Hematopoietic multipotent progenitor cell treated with erythropoietin and hydrocortisone succinate and interleukin-3 and kit ligand, for 17 days (in vitro differentiated cells): ENCODE measurements around the gene LDLRAD4.
"Not testable (repeated sequence)": the region's sequence is repeated elsewhere in the genome, so short reads cannot be mapped to it uniquely, and the experiment has no call there.

Experiments used
- DNase-seq: peaks from one replicate; pipeline ENCODE4 v3.0.0-alpha.2; 2015; ENCODE audit warnings: low spot score

Gene LDLRAD4

DNA sequence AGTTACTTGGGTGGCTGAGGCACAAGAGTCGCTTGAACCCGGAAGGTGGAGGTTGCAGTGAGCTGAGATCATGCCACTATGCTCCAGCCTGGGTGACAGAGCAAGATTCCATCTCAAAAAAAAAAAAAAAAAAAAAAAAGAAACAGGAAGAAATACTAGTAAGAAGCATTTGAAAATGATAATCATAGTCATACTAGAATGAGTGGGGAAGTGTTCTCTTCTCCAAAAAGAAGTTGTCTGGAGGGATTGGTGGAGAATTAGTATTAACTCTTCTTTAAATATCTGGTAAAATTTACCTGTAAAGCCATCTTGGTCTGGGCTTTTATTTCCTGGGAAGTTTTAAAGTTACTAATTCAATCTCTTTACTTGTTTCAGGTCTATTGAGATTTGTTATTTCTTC is 376.0 kb downstream of the LDLRAD4 start:
- DNase-seq = no peak

DNA sequence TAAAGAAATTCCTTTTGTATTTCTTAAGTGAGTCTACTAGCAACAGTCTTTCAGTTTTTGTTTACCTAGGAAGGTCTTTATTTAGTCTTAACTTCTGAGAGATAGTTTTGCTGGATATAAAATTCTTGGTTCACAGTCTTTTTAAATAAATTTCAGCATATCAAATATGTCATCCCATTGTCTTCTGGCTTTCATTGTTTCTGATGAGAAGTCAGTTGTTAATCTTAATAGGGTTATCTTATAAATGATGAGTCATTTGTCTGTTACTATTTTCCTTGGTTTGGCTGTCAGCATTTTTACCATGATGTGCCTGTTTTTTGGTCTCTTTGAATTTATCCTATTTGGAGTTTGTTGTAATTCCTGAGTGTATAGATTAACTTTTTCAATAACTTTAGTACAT is 378.5 kb downstream of the LDLRAD4 start:
- no peak for DNase-seq

DNA sequence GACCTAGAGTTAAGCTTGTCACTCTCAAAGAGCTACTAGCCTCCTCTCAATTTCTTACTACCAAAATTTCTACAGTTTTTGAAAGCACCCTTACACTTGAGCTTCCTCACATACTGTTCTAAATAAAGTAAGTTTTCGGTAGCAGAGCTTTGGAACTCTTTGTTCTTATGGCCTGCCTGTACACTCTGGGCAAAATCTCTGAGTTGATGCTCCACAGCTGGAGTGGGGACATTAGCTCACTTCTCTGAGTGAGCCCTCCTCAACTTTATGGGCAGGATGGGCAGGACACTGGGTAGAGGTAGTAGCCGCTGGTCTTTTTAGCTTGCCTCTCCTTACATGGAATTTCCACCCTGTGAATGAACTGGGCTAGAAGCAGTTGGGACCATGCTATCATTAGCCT is 380.0 kb downstream of the LDLRAD4 start:
- no peak for DNase-seq

DNA sequence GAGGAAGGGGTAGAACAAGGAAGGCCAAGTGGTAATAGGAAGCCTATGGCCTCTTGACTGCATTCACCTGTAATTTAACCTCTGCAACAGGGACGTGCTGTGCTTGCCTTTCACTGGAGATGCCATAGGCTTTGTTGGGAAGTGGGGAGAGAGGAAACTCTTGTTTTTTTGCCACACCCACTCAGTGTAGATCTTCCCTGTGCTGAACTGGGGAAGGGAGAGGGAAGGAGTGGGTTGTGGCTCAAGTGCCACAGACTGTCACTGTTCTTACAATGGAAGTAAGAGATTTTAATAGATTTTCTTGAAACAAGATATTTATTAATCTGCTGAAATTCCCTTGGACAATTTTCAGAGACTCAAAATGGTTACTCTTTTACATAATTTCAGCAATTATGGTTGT is 380.5 kb downstream of the LDLRAD4 start:
- DNase-seq = no peak

DNA sequence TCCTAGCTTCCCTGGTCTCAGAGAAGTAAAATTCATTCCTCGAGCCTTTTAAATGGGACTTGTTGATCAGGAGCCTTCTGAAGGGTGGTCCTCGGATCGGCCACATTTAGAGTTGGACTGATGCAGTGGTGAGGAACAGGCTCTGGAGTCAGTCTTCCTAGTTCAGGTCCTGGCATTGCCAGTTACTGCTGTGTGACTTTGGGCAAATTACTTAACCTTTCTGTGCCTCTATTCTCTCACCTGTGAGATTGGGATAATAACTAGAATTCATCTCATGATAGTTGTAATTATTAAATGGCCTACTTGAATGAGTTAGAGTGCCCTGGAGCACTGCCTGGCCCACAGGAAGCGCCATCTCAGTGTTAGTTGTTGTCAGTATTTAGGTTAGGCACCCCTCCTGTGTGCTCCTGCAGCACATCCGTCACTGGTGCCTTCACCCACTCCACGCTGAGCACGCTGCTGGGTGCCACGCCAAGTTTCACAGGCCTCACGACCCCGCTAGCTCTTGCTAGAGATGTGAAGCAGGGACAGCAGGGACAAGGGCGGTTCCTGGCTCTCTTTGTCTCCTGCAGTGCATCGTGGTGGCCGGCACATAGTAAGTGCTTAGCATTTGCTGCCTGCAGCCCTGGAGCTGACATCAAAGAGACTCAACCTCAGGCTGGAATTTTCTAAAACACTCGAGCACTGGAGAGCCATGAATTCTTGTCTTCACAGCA is 384.9 kb downstream of the LDLRAD4 start:
- no peak for DNase-seq

DNA sequence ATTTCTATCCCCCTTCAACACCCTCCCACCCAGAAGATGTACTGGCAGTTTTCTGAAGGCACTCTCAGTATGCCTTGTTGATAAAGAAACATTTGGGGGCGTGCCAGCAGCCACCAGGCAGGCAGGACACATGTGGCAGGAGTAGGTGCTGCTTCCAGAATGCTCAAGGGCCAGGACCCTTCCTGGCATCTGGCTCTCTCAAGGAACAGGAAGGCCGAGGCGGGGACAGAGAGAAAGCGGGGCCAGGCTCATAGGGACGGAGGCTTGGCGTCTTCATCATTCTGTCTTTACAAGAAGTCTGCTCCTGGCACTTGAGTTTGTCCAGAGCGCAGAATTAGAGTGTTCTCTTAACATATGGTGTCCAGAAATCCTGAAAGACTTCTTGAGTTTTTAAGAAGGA is 386.2 kb downstream of the LDLRAD4 start:
- DNase-seq = no peak

DNA sequence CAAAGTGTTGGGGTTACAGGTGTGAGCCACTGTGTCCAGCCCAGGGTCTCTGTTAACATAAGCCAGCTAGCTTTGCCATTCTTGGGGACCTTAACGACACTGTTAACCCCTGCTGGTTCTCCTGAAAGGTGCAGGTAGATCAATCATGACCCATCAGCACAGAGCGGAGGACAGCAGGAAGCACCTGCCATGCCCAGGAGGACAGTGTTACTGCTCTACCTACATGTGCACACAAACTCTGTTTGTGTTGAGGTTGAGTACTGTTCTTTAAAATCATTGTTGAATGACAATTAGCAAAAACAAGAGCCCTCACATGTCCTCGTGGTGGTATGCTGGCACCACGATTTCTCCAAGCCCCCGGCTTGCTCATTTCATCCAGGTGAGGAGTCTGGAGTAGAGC is 386.9 kb downstream of the LDLRAD4 start:
- no peak for DNase-seq

DNA sequence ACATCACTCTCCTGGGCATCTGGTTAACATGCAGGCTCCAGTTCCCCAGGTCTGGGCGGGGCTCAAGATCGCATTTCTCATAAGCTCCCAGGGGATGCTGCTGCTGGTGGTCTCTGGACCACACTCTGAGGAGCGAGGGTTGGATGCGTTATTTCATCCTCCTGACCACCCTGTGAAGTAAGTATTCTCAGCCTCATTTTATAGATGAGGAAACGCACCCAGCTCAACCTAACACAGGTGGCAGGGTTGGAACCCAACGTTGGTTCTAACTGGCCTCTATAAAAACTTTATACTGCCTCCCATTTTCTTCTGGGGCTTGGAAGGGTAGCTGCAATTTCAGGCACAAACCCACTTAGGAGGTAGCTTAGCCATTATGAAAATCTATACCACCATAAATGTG is 387.3 kb downstream of the LDLRAD4 start:
- DNase-seq = no peak

DNA sequence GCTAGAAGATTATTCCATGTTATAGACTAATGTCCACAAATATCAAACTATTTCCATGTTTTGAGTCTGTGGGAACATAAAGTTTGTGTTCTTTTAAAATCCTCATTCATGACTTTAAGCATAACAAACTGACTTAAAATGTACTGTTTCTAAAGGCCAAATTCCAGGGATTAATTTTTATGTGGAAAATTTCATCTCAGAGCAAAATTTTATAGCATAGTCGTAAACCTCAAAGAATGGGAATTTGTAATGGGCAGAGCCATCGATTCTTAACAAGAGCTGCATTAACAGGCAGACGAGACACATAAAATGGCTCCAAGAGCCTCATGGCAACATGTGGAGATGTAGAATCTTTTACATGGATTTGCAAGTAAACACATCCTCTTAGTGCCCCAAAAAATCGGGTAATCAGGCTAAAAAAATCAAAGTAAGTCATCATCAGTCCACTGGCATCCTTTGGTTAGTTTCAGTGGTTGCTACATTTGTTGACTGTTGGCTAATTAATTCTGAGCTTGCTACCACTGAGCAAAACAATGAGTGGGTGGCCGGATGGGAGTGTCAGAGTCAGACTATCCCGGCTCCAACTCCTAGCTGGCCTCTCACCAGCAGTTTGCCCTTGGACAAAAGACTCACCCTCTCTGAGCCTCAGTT is 388.2 kb downstream of the LDLRAD4 start:
- no peak for DNase-seq

DNA sequence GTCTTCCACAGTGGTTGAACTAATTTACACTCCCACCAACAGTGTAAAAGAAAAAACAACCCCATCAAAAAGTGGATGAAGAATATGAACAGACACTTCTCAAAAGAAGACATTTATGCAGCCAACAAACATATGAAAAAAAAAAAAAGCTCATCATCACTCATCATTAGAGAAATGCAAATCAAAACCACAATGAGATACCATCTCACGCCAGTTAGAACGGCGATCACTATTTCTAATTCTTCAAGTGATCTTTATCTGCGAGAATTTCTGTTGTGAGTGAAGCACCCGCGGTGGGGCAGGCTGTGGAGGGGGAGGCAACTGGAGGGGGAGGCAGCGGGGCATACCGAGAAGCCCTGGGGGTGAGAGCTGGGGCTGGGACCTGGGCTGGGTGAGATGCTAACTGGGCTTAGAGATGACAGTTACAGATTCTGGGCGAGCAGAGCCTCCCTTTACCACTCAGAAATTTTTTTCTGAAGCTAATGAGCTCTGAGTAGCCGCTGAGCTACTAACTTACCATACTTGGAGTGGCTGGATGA is 389.5 kb downstream of the LDLRAD4 start:
- DNase-seq = not testable (repeated sequence)

DNA sequence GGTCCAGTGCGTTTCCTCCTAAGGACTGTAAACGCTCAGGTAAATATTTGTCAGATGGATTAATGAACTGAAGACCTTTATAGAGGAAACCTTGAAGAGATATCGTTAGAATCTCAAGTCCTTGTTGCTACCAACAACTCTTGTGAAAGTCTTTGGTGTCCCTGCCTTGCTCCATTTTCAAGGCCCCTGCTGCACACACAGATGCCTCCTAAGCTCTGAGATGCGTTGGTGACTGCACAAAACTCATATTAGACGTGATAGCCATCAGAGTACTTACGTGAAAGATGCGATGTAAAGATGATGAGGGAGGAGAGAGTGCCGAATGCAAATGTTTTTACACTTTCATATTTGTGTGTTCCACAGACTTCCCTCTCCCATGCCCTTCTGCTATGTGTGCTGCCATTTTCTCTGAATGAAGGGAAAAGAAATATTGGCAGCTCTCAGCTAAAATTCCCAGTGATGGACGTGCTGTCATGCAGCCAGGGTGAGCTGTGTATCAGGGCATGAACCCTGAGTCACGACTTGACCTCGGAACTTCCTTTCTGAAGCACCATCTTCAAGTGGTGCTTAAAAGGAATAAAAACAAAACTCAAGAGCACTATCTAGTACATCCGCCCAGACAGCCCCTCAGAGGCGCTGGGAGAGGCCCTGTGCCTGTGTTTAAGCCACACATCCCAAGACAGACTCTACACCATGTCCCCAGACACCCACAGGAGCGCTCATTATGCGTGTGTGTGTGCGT is 390.4 kb downstream of the LDLRAD4 start:
- no peak for DNase-seq

DNA sequence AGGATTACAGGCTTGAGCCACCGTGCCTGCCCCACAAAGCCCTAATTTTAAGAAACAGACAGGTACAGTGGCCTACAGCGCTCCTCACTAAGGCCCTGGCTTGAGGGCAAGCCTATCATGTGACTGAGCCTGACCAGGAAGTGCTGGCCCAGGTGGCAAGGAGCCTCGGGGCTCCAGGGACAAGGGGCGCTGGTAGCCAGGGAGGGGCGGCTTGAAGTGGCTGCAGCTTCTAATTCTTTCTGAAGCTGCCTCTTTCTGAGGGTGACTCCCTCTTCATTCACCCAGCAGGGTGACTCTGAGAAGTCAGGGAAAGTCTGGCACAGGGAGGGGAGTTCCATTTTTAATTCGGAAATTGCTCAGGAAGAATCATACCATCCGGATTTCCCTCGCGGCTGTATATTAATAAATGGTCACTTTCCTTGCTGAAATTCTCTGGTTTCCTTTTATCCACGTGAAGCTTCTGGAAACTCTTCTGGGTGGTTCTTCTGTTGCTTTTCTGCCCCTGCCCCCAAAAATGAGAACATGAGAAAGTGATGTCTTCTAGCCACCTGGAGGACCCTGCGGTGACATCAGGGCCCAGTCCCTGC is 392.1 kb downstream of the LDLRAD4 start:
- no peak for DNase-seq

DNA sequence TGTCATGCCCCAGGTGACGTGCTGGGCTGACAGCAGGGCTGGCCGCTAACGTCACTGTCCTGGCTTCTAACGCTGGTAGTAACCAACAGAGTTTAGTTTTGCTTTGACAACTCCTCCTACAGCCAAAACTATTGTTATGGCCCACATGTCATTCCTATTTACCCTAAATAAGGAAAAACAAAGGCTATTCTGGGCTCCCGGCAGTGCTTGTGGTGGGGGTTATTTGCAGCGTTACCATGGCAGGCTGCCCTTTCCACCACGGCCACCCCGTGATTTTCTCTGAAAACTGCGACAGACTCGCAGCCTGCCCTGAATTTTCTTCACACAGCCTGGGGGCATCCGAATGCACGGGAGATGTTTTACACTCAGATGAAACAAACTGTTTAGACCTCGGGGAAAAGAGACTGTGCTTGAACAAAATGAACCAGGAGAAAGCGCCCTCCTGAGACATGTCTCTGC is 392.6 kb downstream of the LDLRAD4 start:
- no peak for DNase-seq

DNA sequence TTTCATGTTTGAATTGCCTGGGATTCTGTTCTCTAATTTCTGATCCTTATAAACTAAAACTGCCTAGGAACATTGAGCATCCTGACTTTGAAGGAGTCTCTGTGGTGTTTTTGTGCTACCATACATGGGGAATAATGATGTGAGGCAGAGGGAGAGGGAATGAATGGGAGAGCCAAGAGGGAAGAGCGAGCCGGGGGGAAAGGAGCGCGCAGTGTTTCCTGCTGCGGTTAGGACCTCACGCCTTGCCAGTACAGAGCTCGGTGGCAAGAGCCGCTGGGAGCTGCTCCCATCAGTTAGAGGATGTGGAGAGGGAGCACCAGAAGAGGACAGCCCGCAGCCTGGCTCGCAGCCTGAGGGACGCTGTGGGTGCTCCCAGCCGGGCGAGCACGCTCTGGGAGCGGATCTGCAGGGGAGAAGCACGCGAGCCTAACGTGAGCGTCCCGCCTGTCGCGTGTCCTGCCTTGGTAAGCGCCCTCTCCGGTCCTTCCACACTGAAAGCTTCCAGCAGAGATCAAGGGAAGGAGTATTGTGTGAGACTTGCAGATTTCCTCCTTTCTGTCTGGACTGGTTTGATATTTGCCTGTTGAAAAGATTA is 393.1 kb downstream of the LDLRAD4 start:
- no peak for DNase-seq

DNA sequence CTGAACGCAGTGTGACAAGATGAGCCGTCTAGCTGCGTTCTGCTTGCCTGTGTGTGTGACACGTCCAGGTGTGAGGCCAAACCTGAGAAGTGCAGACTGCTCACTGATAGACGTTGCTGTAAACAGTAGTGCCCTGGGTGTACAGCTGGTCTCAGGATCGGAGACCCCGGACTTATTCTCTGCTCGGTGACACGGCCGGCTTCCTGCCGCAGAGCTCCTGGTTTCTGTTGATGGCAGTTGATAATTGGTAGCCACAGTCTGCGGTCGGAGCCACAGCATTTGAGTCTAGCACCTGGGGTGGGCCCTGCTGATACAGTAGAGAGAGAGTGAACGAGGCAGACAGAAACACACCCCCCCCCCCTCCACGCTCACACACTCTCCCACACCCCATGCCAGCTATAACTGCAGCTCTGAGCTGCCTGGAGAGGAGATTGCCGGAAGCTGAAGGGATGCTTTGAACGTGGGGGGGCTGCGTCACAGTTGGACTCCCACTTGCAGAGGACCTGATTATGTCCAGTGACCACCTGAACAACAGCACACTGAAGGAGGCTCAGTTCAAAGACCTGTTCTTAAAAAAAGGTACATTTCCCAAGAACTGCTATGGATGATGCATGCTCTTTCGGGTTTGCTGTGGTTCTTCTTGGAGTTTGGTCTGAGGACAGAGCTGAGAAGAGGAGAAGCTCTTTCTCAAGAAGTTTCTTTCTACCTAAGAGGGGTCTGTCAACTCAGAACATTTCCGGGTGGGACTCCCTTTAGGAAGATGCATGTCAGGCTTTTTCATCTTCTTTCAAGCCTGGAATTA is 393.8 kb downstream of the LDLRAD4 start:
- DNase-seq = no peak

DNA sequence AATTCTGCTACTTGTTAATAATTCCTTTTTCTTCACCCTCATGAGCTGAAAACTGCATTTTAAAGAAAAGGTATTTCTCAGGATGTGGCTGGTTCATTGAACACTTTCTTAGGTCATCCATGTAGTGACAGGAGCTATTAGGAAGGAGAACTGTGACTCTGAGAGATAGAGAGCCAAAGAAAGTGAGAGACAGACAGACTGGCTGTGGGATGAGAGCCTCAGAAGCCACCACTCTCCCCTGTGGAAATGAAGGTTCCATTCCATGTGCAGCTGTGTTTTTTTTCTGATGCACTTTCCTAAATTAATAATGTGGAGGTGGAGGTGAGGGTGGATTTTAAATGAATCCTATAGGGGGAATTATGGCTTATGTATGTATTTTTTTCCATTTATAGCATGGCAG is 394.5 kb downstream of the LDLRAD4 start:
- no peak for DNase-seq

DNA sequence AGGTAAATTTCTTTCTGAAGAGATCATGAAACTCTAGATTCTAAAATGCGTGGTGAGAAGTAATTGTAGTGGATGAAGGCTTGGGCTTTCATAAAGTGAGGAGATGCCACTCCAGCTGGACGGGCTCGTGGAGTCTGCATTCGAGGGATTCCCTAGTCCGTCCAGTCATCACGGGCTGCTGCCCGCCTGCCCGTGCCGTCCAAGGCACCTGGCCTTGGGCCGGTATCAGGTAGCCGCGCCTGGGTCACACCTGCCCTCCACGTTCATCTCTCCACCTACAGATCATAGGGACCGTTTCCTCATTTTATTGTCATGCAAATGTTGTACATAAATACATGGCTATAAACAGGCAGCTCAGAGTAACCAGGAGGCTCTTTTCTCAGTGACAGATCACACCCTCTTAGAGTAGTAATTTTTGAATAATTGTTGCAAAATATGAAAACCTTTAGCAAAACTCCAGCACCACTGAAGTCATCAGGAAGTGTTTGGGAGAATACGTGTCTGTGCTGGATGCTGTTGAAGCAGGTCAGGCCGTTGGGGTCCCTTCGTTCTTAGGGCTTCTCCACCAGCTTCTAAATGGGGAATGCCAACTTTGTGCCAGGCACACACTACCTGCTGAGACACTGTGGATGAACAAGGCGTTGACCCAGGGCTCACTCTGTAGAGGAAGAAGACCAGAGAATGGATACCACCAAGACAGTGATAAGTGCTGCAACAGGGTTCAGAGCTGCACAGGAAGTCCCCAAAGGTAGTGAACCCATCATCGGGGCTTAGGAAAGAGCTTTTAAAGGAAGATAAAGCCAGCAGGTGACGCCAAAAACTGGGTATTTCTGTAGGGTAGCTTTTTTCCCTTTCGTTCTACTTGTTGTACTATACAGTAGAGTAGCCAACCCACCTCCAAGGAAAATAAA is 395.3 kb downstream of the LDLRAD4 start:
- DNase-seq = no peak

DNA sequence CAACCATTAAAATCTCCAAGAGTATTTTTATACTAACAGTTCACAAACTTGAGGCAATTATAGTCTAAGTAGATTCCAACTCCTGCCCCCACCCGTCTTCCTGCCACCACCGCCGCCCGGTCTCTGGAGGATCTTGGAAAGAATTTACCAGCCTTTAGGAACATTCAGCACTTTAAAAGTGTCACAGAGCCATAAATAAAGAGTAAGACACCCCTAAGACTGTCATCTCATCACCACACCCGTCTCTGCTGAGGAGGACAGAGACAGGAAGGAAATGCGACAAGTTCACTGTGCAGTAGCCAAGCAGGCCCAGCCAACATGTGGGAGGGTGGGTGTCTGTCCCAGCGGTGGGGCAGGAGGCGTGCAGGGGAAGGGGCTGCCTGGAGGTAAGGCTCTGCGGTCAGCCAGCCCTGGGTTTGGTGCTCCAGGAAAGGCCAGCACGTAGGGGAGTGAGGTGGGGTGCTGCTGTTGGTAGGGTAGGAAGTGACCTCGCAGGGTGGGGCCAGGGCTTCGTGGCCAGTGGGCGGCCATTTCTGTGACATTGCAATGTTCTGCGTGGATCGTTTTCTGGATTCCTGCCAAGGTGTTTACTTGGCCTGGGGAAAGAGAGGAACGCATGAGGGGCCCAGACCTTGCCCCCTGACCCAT is 396.2 kb downstream of the LDLRAD4 start:
- no peak for DNase-seq

DNA sequence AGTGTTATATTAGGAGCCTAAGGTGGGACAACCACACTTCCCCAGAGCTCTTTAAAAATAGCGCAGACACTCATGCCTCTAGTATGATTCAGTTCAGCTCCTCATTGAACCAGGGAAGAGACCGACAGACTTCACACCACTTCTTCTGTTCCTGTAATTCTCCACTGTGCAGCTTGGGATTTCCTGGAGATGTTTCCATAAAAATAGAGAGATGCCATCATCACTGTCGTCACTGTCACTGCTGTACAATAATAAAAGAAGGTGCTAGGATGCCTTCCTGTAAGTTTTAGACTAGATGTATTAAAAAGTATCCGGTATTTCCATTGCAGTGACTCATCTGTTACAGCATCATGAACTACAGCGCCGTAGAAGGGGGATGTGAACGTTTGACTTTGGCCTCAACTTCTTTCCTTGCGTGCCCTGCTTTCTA is 396.9 kb downstream of the LDLRAD4 start:
- DNase-seq = no peak

DNA sequence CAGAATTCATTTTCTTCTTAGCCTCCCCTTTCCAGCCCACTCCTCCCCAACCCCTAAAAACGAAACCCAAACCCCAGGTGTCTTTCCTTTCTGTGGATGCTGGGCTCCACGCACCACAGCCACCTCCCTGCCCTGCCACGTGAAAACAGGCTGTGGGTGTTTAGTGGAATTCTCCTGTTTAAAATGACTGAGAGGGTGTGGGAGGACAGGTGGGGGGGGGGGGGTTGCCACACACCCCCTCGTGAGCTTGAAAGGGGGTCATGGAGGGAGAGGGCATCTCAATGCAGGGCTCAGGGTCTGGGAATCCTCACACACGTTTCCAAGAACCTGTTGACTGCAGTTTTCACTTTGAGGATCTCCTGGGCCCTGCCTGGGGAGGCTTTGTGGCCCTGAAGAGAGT is 397.5 kb downstream of the LDLRAD4 start:
- DNase-seq = no peak
